GM19043 (cell line): Measurements from ENCODE around the gene UGT1A8.

Experiments
- ATAC-seq: cut with Tn5 transposase; IDR thresholded peaks from one replicate; pipeline ENCODE4 v1.9.1; 2021; ENCODE audit warnings: low read depth; ENCODE audit not compliant: unreplicated experiment

UGT1A8 gene

GRCh38 chr2:233758141-233758540 is 140.7 kb downstream of the UGT1A8 start:
- ATAC-seq = no peak

DNA sequence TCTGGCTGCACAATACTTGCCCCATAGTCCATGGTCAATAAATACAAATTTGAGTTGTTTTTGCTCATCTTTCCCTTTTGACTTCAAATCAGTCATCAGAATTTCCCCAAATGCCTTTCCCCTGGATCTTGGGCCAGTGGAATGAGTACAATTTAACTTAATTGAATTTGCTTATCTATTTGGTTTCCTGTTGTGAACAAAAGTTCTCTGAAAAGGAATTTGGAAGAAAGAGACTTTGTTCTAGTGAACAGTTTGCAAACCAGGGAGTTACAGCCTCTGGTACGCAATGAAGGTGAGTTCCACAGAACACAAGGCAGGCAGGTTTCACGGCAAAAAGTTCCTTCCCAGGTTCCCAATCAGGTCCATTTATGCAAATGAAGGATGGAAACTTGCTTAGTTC is 141.4 kb downstream of the UGT1A8 start:
- ATAC-seq = no peak

DNA sequence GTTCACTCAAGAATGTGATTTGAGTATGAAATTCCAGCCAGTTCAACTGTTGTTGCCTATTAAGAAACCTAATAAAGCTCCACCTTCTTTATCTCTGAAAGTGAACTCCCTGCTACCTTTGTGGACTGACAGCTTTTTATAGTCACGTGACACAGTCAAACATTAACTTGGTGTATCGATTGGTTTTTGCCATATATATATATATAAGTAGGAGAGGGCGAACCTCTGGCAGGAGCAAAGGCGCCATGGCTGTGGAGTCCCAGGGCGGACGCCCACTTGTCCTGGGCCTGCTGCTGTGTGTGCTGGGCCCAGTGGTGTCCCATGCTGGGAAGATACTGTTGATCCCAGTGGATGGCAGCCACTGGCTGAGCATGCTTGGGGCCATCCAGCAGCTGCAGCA is 142.6 kb downstream of the UGT1A8 start, which contains the start of gene UGT1A1:
UGT1A1 (plus strand) TSS at position 228 of the 400 bp plus-strand sequence; CDS start at position 246, 18 bp downstream.
- ATAC-seq = no peak

- no peak for ATAC-seq
These were observed 143.8 kb downstream of the UGT1A8 start for GRCh38 chr2:233761040-233761769.

GRCh38 chr2:233764264-233764663 is 146.8 kb downstream of the UGT1A8 start:
- ATAC-seq = no peak

GRCh38 chr2:233764761-233765160 is 147.3 kb downstream of the UGT1A8 start:
- no peak for ATAC-seq

DNA sequence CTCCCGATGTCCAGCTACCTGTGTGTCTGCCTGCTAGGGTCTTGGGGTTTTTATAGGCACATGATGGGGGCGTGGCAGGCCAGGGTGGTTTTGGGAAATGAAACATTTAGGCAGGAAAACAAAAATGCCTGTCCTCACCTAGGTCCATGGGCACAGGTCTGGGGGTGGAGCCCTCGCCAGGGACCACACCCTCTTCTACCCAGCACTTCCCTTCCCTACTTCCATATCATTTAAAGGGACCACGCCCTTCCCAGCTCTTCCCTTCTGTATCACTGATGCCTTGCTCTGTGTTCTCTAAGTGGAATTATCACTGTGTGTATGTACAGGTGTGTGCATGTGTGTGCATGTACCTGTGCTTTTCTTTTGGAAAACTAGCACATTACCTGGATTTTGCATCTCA is 149.0 kb downstream of the UGT1A8 start:
- no peak for ATAC-seq

DNA sequence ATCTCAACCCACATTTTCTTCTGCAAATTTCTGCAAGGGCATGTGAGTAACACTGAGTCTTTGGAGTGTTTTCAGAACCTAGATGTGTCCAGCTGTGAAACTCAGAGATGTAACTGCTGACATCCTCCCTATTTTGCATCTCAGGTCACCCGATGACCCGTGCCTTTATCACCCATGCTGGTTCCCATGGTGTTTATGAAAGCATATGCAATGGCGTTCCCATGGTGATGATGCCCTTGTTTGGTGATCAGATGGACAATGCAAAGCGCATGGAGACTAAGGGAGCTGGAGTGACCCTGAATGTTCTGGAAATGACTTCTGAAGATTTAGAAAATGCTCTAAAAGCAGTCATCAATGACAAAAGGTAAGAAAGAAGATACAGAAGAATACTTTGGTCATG is 150.6 kb downstream of the UGT1A8 start:
- ATAC-seq = no peak

GRCh38 chr2:233769260-233769659 is 151.8 kb downstream of the UGT1A8 start:
- ATAC-seq = no peak

GRCh38 chr2:233772153-233772552 is 154.7 kb downstream of the UGT1A8 start:
- ATAC-seq = no peak

DNA sequence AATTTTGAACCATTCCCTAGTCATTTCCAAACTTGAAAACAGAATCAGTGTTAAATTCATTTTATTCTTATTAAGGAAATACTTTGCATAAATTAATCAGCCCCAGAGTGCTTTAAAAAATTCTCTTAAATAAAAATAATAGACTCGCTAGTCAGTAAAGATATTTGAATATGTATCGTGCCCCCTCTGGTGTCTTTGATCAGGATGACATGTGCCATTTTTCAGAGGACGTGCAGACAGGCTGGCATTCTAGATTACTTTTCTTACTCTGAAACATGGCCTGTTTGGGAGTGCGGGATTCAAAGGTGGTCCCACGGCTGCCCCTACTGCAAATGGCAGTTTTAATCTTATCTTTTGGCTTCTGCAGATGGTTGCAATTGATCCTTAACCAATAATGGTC is 155.2 kb downstream of the UGT1A8 start:
- no peak for ATAC-seq

GRCh38 chr2:233773854-233774253 is 156.4 kb downstream of the UGT1A8 start:
- ATAC-seq = no peak

DNA sequence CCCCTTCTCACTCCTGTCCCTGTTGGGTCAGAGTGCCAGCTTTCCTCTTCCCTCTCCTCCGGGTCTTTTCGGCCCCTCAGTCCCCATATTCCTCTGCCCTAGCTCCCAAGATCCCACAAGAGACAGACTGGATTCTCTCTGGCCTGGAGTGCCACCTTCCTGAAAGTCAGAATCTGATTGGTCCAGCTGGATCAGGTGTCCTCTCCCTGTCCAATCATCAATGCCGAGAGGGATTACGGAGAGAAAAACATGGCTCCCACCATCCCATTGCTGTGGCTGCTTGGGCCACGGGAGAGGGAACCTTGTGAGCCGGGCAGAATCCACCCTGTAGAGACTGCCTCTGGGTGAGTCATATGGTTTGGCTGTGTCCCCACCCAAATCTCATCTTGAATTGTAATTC is 158.0 kb downstream of the UGT1A8 start:
- no peak for ATAC-seq

DNA sequence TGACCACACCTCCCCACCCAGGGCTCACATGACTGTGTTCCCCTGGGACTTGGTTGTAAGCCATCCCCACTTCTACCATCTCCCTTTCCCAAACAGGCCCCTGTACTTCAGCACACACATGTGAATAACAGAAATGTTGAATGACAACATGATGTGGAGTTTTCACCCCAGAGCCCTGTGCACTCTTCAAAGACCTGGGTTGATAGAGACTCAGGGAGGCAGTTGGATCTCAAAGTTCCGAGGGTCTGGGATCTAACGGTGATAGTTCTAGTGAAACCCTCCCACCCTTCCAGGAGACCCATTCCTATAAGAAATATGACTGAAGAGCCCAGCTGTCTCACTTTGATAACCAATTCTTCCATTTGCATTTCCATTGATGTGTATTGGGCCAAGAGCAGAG is 160.6 kb downstream of the UGT1A8 start, which contains the start of gene MROH2A:
MROH2A (plus strand) TSS at position 301 of the 400 bp plus-strand sequence. CDS start 1,029 bp downstream, outside the sequence.
- ATAC-seq = no peak

- no peak for ATAC-seq
These were observed 162.3 kb downstream of the UGT1A8 start for GRCh38 chr2:233779722-233780121.

DNA sequence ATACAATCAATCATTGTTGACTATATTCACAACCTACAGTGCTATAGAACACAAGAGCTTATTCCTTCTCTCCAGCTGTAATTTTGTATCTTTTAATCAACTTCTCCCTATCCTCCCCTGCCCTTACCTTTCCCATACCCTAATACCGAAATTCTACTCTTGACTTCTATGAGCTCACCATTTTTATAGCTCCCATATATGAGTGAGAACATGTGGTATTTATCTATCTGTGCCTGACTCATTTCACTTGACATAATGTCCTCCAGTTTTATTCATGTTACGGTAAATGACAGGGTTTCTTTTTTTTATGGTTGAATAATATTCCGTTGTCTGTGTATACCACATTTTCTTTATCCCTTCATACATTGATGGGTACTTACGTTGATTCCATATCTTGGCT is 163.3 kb downstream of the UGT1A8 start:
- ATAC-seq = no peak

DNA sequence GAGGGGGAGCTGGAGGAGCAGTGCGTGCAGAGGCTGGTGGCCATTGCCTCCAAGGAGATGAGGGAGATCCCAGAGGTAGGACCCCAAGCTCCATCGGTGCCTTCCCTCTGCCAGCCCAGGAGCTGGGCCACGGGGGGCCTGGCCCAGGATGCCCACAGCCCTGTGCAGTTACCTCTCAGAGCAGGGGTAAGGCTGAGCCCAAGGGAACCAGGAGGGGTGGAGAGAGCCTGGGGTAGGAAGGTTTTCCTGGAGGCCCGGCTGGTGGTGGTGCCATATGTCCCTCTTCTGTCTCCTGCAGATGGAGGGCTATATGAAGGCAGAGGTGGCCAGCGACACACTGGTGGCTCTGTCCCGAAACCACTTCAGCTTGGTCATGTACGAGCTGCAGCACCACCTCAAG is 172.1 kb downstream of the UGT1A8 start:
- ATAC-seq = no peak

GRCh38 chr2:233791151-233791882 is 173.9 kb downstream of the UGT1A8 start:
- no peak for ATAC-seq

- no peak for ATAC-seq
These were observed 174.5 kb downstream of the UGT1A8 start for GRCh38 chr2:233791883-233792329.

GRCh38 chr2:233792720-233793119 is 175.3 kb downstream of the UGT1A8 start:
- no peak for ATAC-seq

DNA sequence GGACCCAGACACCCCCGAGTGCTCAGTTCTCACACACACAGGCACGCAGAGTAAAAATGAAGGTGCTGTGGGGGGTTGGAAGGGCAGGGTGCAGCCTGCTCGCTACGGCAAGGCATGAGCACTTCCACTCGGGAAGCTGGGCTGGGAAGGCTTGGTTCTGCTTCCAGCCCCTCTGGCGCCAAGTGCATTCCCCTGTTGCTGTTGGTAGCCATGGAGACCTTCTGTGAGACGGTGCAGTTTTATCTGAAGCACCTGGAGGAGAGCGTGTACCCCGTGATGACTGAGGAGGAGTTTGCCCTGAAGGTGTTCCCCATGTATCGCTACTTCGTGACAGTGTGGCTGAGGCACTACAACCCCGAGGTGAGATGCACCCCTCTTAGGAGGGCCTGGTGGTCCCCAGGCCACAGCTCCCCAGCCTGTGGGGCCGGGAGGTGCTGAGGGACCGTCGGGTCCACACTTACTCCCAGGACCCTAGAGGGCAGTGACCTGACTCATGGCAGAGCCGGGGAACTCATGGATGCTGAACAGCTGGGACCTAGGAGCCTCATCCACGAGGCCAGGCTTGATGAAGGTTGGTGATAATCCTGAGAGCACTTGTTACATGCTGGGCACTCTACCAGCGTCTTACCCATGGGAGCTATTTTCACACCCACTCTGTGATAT is 176.2 kb downstream of the UGT1A8 start:
- ATAC-seq = no peak
